GM23338 (cell line): ENCODE results near the gene GMEB2. TPM values are rescaled to one million over a fixed set of nuclear protein-coding genes. Genes with fewer than 3 reads are reported as not detected.

Source experiments
- ATAC-seq: fragments of 200-7000 bp; cut with Tn5 transposase; 3 replicates; pipeline ENCODE4 v1.9.1; 2020
- DNase-seq: peaks from one replicate; pipeline ENCODE4 v3.0.0-alpha.2; 2015; ENCODE audit warnings: low spot score
- H2AFZ ChIP-seq: fragments of 200-600 bp; sonication (generic); 2 replicates; pipeline ENCODE4 v1.8.0; 2016; ENCODE audit warnings: antibody characterized with exemption, mild to moderate bottlenecking, moderate library complexity
- H3F3A ChIP-seq: fragments of 200-600 bp; sonication (generic); replicated peaks from 2 replicates; pipeline ENCODE4 v1.8.0; 2017; ENCODE audit warnings: antibody characterized with exemption, mixed run types, low read depth
- H3K27ac ChIP-seq: fragments of 200-600 bp; sonication (generic); 2 replicates; pipeline ENCODE4 v1.6.1; 2016; ENCODE audit warnings: low read depth
- H3K27me3 ChIP-seq: fragments of 200-600 bp; sonication (generic); 2 replicates; pipeline ENCODE4 v1.8.0; 2016; ENCODE audit warnings: mild to moderate bottlenecking, mixed run types, moderate library complexity; ENCODE audit not compliant: insufficient read depth
- H3K36me3 ChIP-seq: fragments of 200-600 bp; sonication (generic); 2 replicates; pipeline ENCODE4 v1.8.0; 2016; ENCODE audit warnings: mild to moderate bottlenecking; ENCODE audit not compliant: insufficient read depth
- H3K4me1 ChIP-seq: fragments of 200-600 bp; sonication (generic); 2 replicates; pipeline ENCODE4 v1.8.0; 2016; ENCODE audit warnings: mild to moderate bottlenecking, moderate library complexity; ENCODE audit not compliant: insufficient read depth
- H3K4me2 ChIP-seq: fragments of 200-600 bp; sonication (generic); 2 replicates; pipeline ENCODE4 v1.7.1; 2017; ENCODE audit warnings: mixed run types
- H3K4me3 ChIP-seq: fragments of 200-600 bp; sonication (generic); 2 replicates; pipeline ENCODE4 v1.6.1; 2016; ENCODE audit warnings: mixed run types
- H3K79me2 ChIP-seq: fragments of 200-600 bp; sonication (generic); replicated peaks from 2 replicates; pipeline ENCODE4 v1.8.0; 2017; ENCODE audit warnings: mild to moderate bottlenecking; ENCODE audit not compliant: insufficient read depth
- H3K9me2 ChIP-seq: fragments of 200-600 bp; sonication (generic); 2 replicates; pipeline ENCODE4 v1.8.0; 2017; ENCODE audit not compliant: insufficient read depth
- H4K20me1 ChIP-seq: fragments of 200-600 bp; sonication (generic); replicated peaks from 2 replicates; pipeline ENCODE4 v1.8.0; 2017; ENCODE audit warnings: mild to moderate bottlenecking; ENCODE audit not compliant: insufficient read depth
- H3K27ac Mint-ChIP-seq: 2 replicates; pipeline ENCODE4 v1.8.0; 2020; ENCODE audit warnings: inconsistent platforms, mild to moderate bottlenecking, moderate library complexity, mixed read lengths
- H3K27me3 Mint-ChIP-seq: 3 replicates; pipeline ENCODE4 v1.8.0; 2022; ENCODE audit warnings: low read depth, mild to moderate bottlenecking, moderate library complexity, mixed read lengths, inconsistent platforms; ENCODE audit not compliant: insufficient read depth, poor library complexity
- H3K36me3 Mint-ChIP-seq: 3 replicates; pipeline ENCODE4 v1.8.0; 2021; ENCODE audit warnings: low read depth, mild to moderate bottlenecking, inconsistent platforms, moderate library complexity, mixed read lengths
- H3K4me1 Mint-ChIP-seq: 3 replicates; pipeline ENCODE4 v1.8.0; 2020; ENCODE audit warnings: mild to moderate bottlenecking, inconsistent platforms, mixed read lengths
- H3K4me3 Mint-ChIP-seq: 3 replicates; pipeline ENCODE4 v1.8.0; 2021; ENCODE audit warnings: moderate library complexity, mild to moderate bottlenecking, inconsistent platforms, mixed read lengths
- H3K9me3 Mint-ChIP-seq: 3 replicates; pipeline ENCODE4 v1.8.0; 2020; ENCODE audit warnings: moderate library complexity, mild to moderate bottlenecking, inconsistent platforms, mixed read lengths
- EZH2 ChIP-seq: fragments of 200-600 bp; sonication (generic); IDR thresholded peaks from one replicate; pipeline ENCODE4 v1.8.0; 2017; ENCODE audit warnings: antibody characterized with exemption, mild to moderate bottlenecking, low read depth; ENCODE audit not compliant: unreplicated experiment
- EZH2phosphoT487 ChIP-seq: fragments of 200-600 bp; sonication (generic); IDR thresholded peaks from one replicate; pipeline ENCODE4 v1.8.1; 2018; ENCODE audit warnings: antibody characterized with exemption; ENCODE audit not compliant: unreplicated experiment
- POLR2AphosphoS5 ChIP-seq: IDR thresholded peaks from 2 replicates; pipeline ENCODE4 v1.6.1; 2016; ENCODE audit warnings: antibody characterized with exemption, low read depth
- ZNF114 ChIP-seq: fragments of 250-450 bp; sonication (Bioruptor Pico); IDR thresholded peaks from 2 replicates; pipeline ENCODE4 v1.5.0; 2020; ENCODE audit warnings: mild to moderate bottlenecking, moderate library complexity
- ZNF331 ChIP-seq: fragments of 250-450 bp; sonication (Bioruptor Pico); IDR thresholded peaks from 2 replicates; pipeline ENCODE4 v1.5.0; 2020; ENCODE audit warnings: low read depth, mild to moderate bottlenecking, moderate library complexity
- polyA plus RNA-seq: library from polyadenylated mRNA; unstranded; fragments of >200 nt; fragmentation: Nextera tagmentation; extraction: Ambion mirVana; gene quantifications from 2 replicates; pipeline ENCODE4 v1.2.1, GENCODE V29; 2016
- total RNA-seq: library from RNA; depleted of rRNA; stranded (reverse); fragments of >200 nt; shearing (Covaris generic); gene quantifications from 2 replicates; pipeline ENCODE4 v1.2.3, GENCODE V29; 2014
- TF ChIP-seq, protein P1 (sequence below): IDR thresholded peaks from one replicate; pipeline ENCODE4 v1.6.1; 2018; ENCODE audit warnings: antibody characterized with exemption; ENCODE audit not compliant: unreplicated experiment
- TF ChIP-seq, protein P2 (sequence below), 2 experiments: fragments of 200-600 bp in 1 of 2; sonication (generic) in 1 of 2; conservative IDR thresholded peaks; 2 replicates each; pipeline versions ENCODE4 v1.5.1 to v1.6.1; 2016 to 2017; ENCODE audit warnings: antibody characterized with exemption in 2 of 2, low read depth in 2 of 2, mild to moderate bottlenecking in 2 of 2, moderate library complexity in 1 of 2
- TF ChIP-seq, protein P3 (sequence below): IDR thresholded peaks from 2 replicates; pipeline ENCODE4 v1.6.1; 2016; ENCODE audit warnings: antibody characterized with exemption

Gene GMEB2
- total and polyA plus RNA-seq, 2 experiments from 2014 or later: 4.4 to 20.6 TPM

DNA sequence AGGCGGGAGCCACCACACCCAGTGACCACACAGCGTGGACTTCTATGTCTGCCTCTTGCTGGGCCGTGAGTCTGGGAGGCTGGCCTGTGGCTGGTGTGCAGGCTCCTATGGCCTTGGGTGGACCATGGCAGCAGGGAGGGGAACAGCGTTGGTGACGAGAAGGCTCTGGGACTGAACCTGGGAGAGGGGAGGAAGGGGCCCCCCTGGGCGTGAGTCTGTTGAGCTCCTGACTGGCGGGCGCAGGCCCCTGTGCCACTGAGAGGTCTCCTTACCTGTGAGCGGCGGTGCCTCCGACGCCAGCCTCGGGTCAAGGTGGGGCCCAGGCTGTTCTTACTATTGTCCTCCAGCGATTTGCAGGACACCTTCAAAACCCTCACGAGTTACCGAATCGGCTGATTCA lies 40.1 kb downstream of the GMEB2 start:
- DNase-seq: no peak
- Histone ChIP-seq H3K79me2 (no peaks in the 10 kb centered on the region), H3F3A (0 out of 2 replicates have a peak, but pooled peaks cover 2% of the 10 kb centered on the region), H3K4me1 (no peaks in the 10 kb centered on the region), H3K27ac (no peak overlapping the region), H2AFZ (no peak overlapping the region), H3K9me2 (no peaks in the 10 kb centered on the region), H3K4me3 (no peak overlapping the region), H3K27me3 (no peaks in the 10 kb centered on the region), H3K36me3 (no peaks in the 10 kb centered on the region), H3K4me2 (no peak overlapping the region), H4K20me1 (no peaks in the 10 kb centered on the region)
- no peaks in the 10 kb centered on the region for H3K4me1 Mint-ChIP-seq
- no peak for TF ChIP-seq ZNF114
- no peak for TF ChIP-seq POLR2AphosphoS5
- TF ChIP-seq, protein P1, sequence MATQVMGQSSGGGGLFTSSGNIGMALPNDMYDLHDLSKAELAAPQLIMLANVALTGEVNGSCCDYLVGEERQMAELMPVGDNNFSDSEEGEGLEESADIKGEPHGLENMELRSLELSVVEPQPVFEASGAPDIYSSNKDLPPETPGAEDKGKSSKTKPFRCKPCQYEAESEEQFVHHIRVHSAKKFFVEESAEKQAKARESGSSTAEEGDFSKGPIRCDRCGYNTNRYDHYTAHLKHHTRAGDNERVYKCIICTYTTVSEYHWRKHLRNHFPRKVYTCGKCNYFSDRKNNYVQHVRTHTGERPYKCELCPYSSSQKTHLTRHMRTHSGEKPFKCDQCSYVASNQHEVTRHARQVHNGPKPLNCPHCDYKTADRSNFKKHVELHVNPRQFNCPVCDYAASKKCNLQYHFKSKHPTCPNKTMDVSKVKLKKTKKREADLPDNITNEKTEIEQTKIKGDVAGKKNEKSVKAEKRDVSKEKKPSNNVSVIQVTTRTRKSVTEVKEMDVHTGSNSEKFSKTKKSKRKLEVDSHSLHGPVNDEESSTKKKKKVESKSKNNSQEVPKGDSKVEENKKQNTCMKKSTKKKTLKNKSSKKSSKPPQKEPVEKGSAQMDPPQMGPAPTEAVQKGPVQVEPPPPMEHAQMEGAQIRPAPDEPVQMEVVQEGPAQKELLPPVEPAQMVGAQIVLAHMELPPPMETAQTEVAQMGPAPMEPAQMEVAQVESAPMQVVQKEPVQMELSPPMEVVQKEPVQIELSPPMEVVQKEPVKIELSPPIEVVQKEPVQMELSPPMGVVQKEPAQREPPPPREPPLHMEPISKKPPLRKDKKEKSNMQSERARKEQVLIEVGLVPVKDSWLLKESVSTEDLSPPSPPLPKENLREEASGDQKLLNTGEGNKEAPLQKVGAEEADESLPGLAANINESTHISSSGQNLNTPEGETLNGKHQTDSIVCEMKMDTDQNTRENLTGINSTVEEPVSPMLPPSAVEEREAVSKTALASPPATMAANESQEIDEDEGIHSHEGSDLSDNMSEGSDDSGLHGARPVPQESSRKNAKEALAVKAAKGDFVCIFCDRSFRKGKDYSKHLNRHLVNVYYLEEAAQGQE: no peak
- TF ChIP-seq, protein P2, sequence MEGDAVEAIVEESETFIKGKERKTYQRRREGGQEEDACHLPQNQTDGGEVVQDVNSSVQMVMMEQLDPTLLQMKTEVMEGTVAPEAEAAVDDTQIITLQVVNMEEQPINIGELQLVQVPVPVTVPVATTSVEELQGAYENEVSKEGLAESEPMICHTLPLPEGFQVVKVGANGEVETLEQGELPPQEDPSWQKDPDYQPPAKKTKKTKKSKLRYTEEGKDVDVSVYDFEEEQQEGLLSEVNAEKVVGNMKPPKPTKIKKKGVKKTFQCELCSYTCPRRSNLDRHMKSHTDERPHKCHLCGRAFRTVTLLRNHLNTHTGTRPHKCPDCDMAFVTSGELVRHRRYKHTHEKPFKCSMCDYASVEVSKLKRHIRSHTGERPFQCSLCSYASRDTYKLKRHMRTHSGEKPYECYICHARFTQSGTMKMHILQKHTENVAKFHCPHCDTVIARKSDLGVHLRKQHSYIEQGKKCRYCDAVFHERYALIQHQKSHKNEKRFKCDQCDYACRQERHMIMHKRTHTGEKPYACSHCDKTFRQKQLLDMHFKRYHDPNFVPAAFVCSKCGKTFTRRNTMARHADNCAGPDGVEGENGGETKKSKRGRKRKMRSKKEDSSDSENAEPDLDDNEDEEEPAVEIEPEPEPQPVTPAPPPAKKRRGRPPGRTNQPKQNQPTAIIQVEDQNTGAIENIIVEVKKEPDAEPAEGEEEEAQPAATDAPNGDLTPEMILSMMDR (conservative IDR thresholded peaks at IDR 0.05; ENCODE audit: low read depth in 2 of 2): no peak
- TF ChIP-seq EZH2: no peak
- no peak for TF ChIP-seq ZNF331
- TF ChIP-seq EZH2phosphoT487: no peak
- TF ChIP-seq, protein P3, sequence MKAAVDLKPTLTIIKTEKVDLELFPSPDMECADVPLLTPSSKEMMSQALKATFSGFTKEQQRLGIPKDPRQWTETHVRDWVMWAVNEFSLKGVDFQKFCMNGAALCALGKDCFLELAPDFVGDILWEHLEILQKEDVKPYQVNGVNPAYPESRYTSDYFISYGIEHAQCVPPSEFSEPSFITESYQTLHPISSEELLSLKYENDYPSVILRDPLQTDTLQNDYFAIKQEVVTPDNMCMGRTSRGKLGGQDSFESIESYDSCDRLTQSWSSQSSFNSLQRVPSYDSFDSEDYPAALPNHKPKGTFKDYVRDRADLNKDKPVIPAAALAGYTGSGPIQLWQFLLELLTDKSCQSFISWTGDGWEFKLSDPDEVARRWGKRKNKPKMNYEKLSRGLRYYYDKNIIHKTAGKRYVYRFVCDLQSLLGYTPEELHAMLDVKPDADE: no peak
- no peak overlapping the region for H3K27ac Mint-ChIP-seq
- H3K9me3 Mint-ChIP-seq: no peaks in the 10 kb centered on the region
- H3K27me3 Mint-ChIP-seq: peaks cover 8% of the 10 kb centered on the region
- no peak overlapping the region for H3K4me3 Mint-ChIP-seq
- peaks cover 12% of the 10 kb centered on the region for H3K36me3 Mint-ChIP-seq
- ATAC-seq: no peak
